Measurements from ENCODE around the gene AP3B1.

DNA sequence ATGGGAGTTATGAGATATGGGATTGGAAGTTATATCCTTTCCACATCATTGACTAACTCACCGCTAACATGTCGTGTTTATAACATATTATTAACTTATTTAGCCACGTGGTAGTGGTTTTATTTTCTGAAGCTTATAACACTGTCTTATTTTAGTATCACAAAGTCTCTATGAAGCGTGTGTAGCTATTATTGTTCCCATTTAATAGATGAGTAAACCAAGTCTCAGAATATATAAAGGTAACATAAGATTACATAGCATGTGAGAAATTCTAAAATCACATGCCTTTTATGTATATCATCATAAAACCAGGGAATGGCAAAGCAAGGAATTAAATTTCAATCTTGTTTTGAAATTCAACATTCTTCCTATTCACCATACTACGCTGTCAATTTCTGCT, 15.3 kb downstream of the AP3B1 start:
- TF ChIP-seq, protein P1, sequence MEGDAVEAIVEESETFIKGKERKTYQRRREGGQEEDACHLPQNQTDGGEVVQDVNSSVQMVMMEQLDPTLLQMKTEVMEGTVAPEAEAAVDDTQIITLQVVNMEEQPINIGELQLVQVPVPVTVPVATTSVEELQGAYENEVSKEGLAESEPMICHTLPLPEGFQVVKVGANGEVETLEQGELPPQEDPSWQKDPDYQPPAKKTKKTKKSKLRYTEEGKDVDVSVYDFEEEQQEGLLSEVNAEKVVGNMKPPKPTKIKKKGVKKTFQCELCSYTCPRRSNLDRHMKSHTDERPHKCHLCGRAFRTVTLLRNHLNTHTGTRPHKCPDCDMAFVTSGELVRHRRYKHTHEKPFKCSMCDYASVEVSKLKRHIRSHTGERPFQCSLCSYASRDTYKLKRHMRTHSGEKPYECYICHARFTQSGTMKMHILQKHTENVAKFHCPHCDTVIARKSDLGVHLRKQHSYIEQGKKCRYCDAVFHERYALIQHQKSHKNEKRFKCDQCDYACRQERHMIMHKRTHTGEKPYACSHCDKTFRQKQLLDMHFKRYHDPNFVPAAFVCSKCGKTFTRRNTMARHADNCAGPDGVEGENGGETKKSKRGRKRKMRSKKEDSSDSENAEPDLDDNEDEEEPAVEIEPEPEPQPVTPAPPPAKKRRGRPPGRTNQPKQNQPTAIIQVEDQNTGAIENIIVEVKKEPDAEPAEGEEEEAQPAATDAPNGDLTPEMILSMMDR (IDR thresholded peaks at IDR 0.05), result no peak
- TF ChIP-seq POLR2AphosphoS5 (IDR thresholded peaks at IDR 0.05) (no peak), POLR2A (IDR thresholded peaks at IDR 0.05) (no peak)
